CD4-positive, CD25-positive, alpha-beta regulatory T cell (primary cell): ENCODE results near the gene STARD13. TPM values are rescaled to one million over a fixed set of nuclear protein-coding genes. Genes with fewer than 3 reads are reported as not detected.

Experiments
- ATAC-seq, 2 donors: fragments of 150-1000 bp; cut with Tn5 transposase; one replicate each; pipeline ENCODE4 v1.10.0; 2021; ENCODE audit warnings: low read depth in 2 of 2, moderate number of reproducible peaks in 2 of 2, moderate library complexity in 1 of 2
- DNase-seq, 3 donors: peaks; one replicate each; pipeline versions ENCODE4 v3.0.0 to v3.0.0-alpha.2; 2012 to 2022; ENCODE audit warnings: mixed read lengths in 1 of 3
- H3K27ac ChIP-seq: one replicate; pipeline ENCODE4 v1.7.0; 2013; ENCODE audit warnings: mild to moderate bottlenecking, low read length; ENCODE audit not compliant: insufficient read depth, poor library complexity, severe bottlenecking
- H3K27me3 ChIP-seq: one replicate; pipeline ENCODE4 v1.7.0; 2013; ENCODE audit warnings: low read length; ENCODE audit not compliant: control insufficient read depth, insufficient read depth
- H3K36me3 ChIP-seq: one replicate; pipeline ENCODE4 v1.7.0; 2013; ENCODE audit warnings: mild to moderate bottlenecking, low read length, moderate library complexity; ENCODE audit not compliant: control insufficient read depth, insufficient read depth
- H3K4me1 ChIP-seq: 2 replicates; pipeline ENCODE4 v1.7.0; 2013; ENCODE audit warnings: mild to moderate bottlenecking, low read length; ENCODE audit not compliant: insufficient read depth, control insufficient read depth, poor library complexity, severe bottlenecking
- H3K4me3 ChIP-seq: one replicate; pipeline ENCODE4 v1.7.0; 2013; ENCODE audit warnings: low read depth, mild to moderate bottlenecking, low read length, moderate library complexity
- H3K9me3 ChIP-seq, 2 experiments: 1 replicate in 1 of 2; 2 replicates in 1 of 2; pipeline ENCODE4 v1.7.0; 2013; ENCODE audit warnings: low read length in 2 of 2, mild to moderate bottlenecking in 1 of 2, moderate library complexity in 1 of 2; ENCODE audit not compliant: control insufficient read depth in 2 of 2
- H3K27ac Mint-ChIP-seq, 3 donors: one replicate each; pipeline ENCODE4 v1.8.0; 2020 to 2022; ENCODE audit warnings: mild to moderate bottlenecking in 3 of 3, mixed read lengths in 3 of 3, moderate library complexity in 2 of 3
- H3K27me3 Mint-ChIP-seq: one replicate; pipeline ENCODE4 v1.8.0; 2022; ENCODE audit warnings: mild to moderate bottlenecking, mixed read lengths
- H3K36me3 Mint-ChIP-seq: one replicate; pipeline ENCODE4 v1.8.0; 2020; ENCODE audit warnings: mixed read lengths
- H3K4me1 Mint-ChIP-seq, 4 donors: one replicate each; pipeline ENCODE4 v1.8.0; 2020 to 2022; ENCODE audit warnings: mixed read lengths in 4 of 4, mild to moderate bottlenecking in 1 of 4
- H3K4me3 Mint-ChIP-seq, 4 donors: one replicate each; pipeline ENCODE4 v1.8.0; 2020 to 2022; ENCODE audit warnings: mild to moderate bottlenecking in 4 of 4, mixed read lengths in 4 of 4, moderate library complexity in 3 of 4
- H3K9me3 Mint-ChIP-seq, 7 donors: one replicate each; pipeline ENCODE4 v1.8.0; 2020 to 2022; ENCODE audit warnings: mixed read lengths in 7 of 7, mild to moderate bottlenecking in 3 of 7, moderate library complexity in 2 of 7
- polyA plus RNA-seq, 4 donors: library from polyadenylated mRNA; unstranded; fragments of 300-500 nt; fragmentation: Illumina TruSeq; gene quantifications; one replicate each; pipeline ENCODE4 v1.2.3, GENCODE V29; 2021
- total RNA-seq: library from RNA; stranded (reverse); gene quantifications from one replicate; pipeline ENCODE4 v1.2.3, GENCODE V29; 2022

STARD13 gene
- total and polyA plus RNA-seq, 5 donors from 2014 or later = not detected

GRCh38 chr13:33316890-33317289 is 31.3 kb upstream of the STARD13 start:
- Histone ChIP-seq H3K27ac (no peak overlapping the region), H3K36me3 (no peaks in the 10 kb centered on the region), H3K4me1 (no peaks in the 10 kb centered on the region), H3K9me3 (no peaks in the 10 kb centered on the region), H3K4me3 (no peak overlapping the region), H3K27me3 (no peaks in the 10 kb centered on the region)
- Mint-ChIP-seq H3K4me3 (no peak overlapping the region), H3K27me3 (no peaks in the 10 kb centered on the region), H3K9me3 (peaks cover 0 to 4% (median 0%) of the 10 kb centered on the region in 7 donors), H3K27ac (no peak overlapping the region), H3K36me3 (no peaks in the 10 kb centered on the region), H3K4me1 (no peaks in the 10 kb centered on the region)
- no peak for ATAC-seq
- DNase-seq = no peak

GRCh38 chr13:33313504-33313903 is 27.9 kb upstream of the STARD13 start:
- no peaks in the 10 kb centered on the region for H3K4me1 Mint-ChIP-seq
- H3K4me3 ChIP-seq = no peak overlapping the region
- no peak for DNase-seq
- H3K4me1 ChIP-seq = no peaks in the 10 kb centered on the region
- H3K4me3 Mint-ChIP-seq = no peak overlapping the region
- peaks cover 0 to 4% (median 0%) of the 10 kb centered on the region in 7 donors for H3K9me3 Mint-ChIP-seq
- H3K36me3 ChIP-seq = no peaks in the 10 kb centered on the region
- peaks cover 6% of the 10 kb centered on the region for H3K27me3 Mint-ChIP-seq
- no peak overlapping the region for H3K27ac Mint-ChIP-seq
- H3K27ac ChIP-seq = no peak overlapping the region
- no peaks in the 10 kb centered on the region for H3K27me3 ChIP-seq
- no peaks in the 10 kb centered on the region for H3K9me3 ChIP-seq
- no peak for ATAC-seq
- no peaks in the 10 kb centered on the region for H3K36me3 Mint-ChIP-seq

- H3K27me3 ChIP-seq = no peaks in the 10 kb centered on the region
- no peaks in the 10 kb centered on the region for H3K4me1 ChIP-seq
- H3K27ac ChIP-seq = no peak overlapping the region
- Mint-ChIP-seq H3K9me3 (peaks cover 0 to 4% (median 0%) of the 10 kb centered on the region in 7 donors), H3K4me3 (no peak overlapping the region), H3K4me1 (no peaks in the 10 kb centered on the region), H3K27me3 (peaks cover 6% of the 10 kb centered on the region), H3K27ac (no peak overlapping the region), H3K36me3 (no peaks in the 10 kb centered on the region)
- H3K9me3 ChIP-seq = no peaks in the 10 kb centered on the region
- DNase-seq (no peak), ATAC-seq (no peak)
- H3K4me3 ChIP-seq = no peak overlapping the region
- no peaks in the 10 kb centered on the region for H3K36me3 ChIP-seq
Observed at GRCh38 chr13:33312861-33313212, 27.3 kb upstream of the STARD13 start.

GRCh38 chr13:33312150-33312860 is 26.8 kb upstream of the STARD13 start:
- Mint-ChIP-seq H3K36me3 (no peaks in the 10 kb centered on the region), H3K9me3 (peaks cover 0 to 3% (median 2%) of the 10 kb centered on the region in 7 donors), H3K27me3 (peaks cover 6% of the 10 kb centered on the region), H3K4me1 (no peaks in the 10 kb centered on the region), H3K27ac (no peak overlapping the region), H3K4me3 (no peak overlapping the region)
- Histone ChIP-seq H3K36me3 (no peaks in the 10 kb centered on the region), H3K27ac (no peak overlapping the region), H3K9me3 (no peaks in the 10 kb centered on the region), H3K4me3 (no peak overlapping the region), H3K4me1 (no peaks in the 10 kb centered on the region), H3K27me3 (no peaks in the 10 kb centered on the region)
- DNase-seq = no peak
- ATAC-seq = no peak

- no peaks in the 10 kb centered on the region for H3K36me3 ChIP-seq
- Mint-ChIP-seq H3K27me3 (peaks cover 6% of the 10 kb centered on the region), H3K4me3 (no peak overlapping the region), H3K36me3 (no peaks in the 10 kb centered on the region), H3K27ac (no peak overlapping the region), H3K9me3 (peaks cover 0 to 9% (median under 1%) of the 10 kb centered on the region in 7 donors), H3K4me1 (no peaks in the 10 kb centered on the region)
- ATAC-seq (no peak), DNase-seq (no peak)
- no peaks in the 10 kb centered on the region for H3K4me1 ChIP-seq
- no peak overlapping the region for H3K4me3 ChIP-seq
- no peaks in the 10 kb centered on the region for H3K9me3 ChIP-seq
- no peaks in the 10 kb centered on the region for H3K27me3 ChIP-seq
- H3K27ac ChIP-seq = no peak overlapping the region
Observed at GRCh38 chr13:33311040-33311439, 25.5 kb upstream of the STARD13 start.

GRCh38 chr13:33310245-33311038 is 24.9 kb upstream of the STARD13 start:
- Mint-ChIP-seq H3K27ac (no peak overlapping the region), H3K9me3 (peaks cover 0 to 9% (median 0%) of the 10 kb centered on the region in 7 donors), H3K27me3 (peaks cover 6% of the 10 kb centered on the region), H3K36me3 (no peaks in the 10 kb centered on the region), H3K4me1 (no peaks in the 10 kb centered on the region), H3K4me3 (no peak overlapping the region)
- H3K9me3 ChIP-seq = no peaks in the 10 kb centered on the region
- ATAC-seq (no peak), DNase-seq (no peak)
- no peaks in the 10 kb centered on the region for H3K36me3 ChIP-seq
- no peak overlapping the region for H3K27ac ChIP-seq
- no peaks in the 10 kb centered on the region for H3K4me1 ChIP-seq
- no peaks in the 10 kb centered on the region for H3K27me3 ChIP-seq
- H3K4me3 ChIP-seq = no peak overlapping the region

GRCh38 chr13:33308863-33309262 is 23.3 kb upstream of the STARD13 start:
- no peak for DNase-seq
- H3K4me3 Mint-ChIP-seq = no peak overlapping the region
- Histone ChIP-seq H3K9me3 (no peaks in the 10 kb centered on the region), H3K36me3 (no peaks in the 10 kb centered on the region), H3K27me3 (no peaks in the 10 kb centered on the region), H3K4me3 (no peak overlapping the region), H3K4me1 (no peaks in the 10 kb centered on the region), H3K27ac (no peak overlapping the region)
- H3K36me3 Mint-ChIP-seq = no peaks in the 10 kb centered on the region
- no peaks in the 10 kb centered on the region for H3K4me1 Mint-ChIP-seq
- no peak for ATAC-seq
- peaks cover 6% of the 10 kb centered on the region for H3K27me3 Mint-ChIP-seq
- peaks cover 0 to 9% (median 0%) of the 10 kb centered on the region in 7 donors for H3K9me3 Mint-ChIP-seq
- no peak overlapping the region for H3K27ac Mint-ChIP-seq
